ENCODE data around the gene RGS13.

RGS13 gene

DNA sequence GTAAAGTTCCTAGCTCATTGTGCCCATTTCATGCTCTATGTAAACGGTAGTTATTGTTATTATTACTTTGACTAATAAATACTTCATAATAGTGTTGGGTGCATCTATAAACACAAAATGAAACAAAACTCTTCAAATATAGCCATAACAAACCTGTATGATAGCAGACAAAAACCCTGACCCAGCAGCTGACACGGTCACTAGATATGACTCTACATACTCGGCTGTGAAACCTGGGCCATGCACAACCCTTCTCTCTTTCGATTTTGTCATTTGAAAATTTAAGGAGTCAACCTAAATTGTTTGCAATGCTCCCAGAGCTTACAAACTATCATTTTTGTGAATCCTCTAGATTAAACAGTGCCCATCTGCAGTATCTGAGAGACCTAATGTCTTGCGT lies 8.0 kb upstream of the RGS13 start:
- DNase-seq: no peak

DNA sequence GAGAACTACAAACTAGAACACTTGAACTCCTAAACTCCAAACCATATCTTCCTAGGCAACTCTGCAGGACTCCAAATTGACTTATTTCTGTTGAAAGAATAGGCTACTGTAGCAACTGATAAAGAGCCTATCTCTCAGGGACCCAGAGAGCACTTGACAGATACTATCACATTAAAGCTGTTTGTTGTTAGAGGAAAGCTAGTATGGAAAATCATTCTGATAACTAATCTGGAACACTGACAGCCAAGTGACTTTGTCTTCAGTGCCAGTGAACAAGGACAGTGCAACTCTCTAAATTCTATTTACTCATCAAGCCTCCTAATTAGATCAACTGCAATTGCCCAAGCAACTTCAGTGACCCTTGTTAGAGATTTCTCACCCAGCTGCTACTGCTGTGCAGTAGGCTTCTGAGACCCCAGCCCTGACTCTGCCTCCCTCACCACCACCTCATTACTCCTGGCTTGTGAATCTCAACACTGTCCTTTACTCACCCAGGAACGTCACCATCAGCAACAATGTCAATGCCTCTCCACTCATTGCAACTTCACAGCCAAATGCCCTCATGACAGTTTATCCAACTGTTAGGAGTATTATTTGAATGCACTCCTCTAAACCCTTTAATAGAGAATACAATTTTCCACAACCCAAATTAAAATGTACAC lies 7.4 kb upstream of the RGS13 start:
- DNase-seq: no peak

- no peak for DNase-seq
Measured at GRCh38 chr1:192629612-192630011, 6.3 kb upstream of the RGS13 start.

GRCh38 chr1:192630521-192631287 lies 5.2 kb upstream of the RGS13 start:
- DNase-seq: no peak

DNA sequence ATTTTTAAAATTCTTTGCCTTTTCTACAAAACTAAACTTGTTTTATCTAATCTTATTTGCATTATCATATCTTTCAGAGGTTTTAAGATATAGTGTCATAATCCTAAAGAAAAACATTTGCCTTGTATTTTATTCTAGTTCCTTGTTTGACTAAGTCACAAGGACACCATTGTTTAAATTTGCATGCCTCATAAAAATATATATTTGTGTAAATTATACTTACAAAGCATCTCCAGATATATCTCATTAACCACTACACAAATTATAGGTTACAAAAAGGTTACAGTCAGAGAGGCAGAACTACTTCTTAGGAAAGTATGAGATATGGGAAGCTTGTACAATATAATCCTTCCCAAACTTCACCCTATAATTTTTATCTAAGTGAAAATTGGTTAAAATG lies 4.2 kb upstream of the RGS13 start:
- no peak for DNase-seq

GRCh38 chr1:192632188-192632587 lies 3.8 kb upstream of the RGS13 start:
- no peak for DNase-seq

GRCh38 chr1:192632641-192633532 lies 3.1 kb upstream of the RGS13 start:
- DNase-seq: no peak

GRCh38 chr1:192633533-192634253 lies 2.3 kb upstream of the RGS13 start:
- DNase-seq: no peak

DNA sequence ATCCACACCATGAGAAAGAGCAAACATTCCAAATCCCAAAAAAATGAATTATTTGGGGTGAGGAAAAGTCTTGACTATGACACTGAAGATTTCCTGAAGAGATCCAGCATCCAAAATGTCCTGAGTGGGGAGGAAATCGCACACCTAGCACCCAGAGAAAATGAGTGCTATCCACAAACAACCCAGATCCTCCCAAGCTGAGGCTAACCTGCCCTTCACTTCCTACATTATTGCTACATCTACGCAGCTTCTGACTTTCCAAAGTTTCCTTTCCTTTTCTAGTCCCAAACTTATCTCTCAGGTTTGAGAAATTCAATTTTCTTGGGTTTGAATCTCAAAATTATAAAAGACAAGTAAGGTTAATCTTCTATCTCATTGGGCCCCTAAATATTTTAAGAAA lies 906 bp upstream of the RGS13 start:
- no peak for DNase-seq

DNA sequence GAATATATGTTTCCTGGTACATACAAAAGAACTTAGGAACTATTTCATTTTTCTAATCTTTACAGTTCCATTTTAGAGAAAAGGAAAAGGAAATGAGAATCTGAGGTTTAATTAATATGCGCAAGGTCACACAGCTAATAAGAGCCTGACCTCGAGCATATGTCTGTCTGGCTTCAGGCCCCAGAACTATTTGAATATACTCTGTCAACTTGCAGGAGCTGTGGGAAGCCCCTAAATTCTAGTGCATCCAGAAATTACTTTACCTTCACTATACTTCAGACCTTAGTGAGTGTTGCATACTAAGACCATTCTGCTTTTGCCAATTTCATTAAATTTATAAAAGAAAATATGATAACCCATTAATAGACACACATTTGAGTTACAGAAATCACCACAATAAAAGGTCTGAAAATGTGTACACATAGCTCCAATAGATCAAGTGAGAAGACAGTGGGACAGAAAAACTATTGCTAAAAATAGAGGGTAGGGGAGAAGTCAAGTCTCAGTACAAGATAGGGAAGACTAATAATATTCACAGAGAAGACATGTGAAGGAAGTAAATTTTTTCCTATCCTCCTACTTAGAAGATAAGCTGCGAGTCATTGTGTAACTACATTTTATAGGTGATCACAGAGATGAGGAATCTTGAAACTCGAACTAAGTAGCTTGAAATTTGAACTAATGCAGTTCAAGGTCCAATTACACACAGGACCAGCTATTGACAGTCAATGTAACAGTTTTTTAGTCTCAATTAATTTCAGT lies 3.8 kb downstream of the RGS13 start:
- no peak for DNase-seq

DNA sequence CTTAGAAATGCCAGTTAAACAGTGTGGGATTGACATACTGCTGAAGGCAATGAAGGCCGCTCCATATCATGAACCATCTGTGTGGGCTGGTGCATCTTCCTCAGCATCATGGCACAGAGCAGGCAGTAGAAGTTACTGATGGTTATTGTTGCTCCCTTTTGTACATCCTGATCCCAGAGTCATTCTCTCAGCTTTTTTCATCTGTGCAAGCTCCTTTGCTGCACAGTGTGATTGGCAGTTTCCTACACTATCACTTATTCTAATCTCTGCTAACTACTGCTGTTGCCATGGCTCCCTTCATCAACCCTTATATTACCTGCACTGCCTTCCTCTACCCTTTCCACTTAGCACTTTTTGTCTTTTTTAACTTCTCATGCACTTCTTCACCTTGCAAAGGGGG lies 16.2 kb downstream of the RGS13 start:
- DNase-seq: no peak

DNA sequence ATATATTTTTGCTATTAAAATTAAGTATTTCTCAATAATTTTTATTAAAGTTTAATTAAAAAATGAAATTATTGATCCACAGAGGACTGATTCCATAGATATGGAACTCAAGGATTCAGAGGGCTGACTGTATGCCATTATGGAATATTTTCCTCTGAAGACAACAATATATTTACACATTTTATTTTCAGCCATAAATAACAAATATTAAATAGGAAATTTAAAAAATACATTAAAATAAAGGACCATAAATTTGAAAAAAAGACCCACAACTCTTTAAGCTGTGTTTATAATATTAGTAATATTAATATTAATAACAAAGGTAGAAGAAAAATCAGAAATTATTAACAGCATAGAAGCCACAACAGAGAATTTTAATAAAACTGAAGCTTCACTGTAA lies 18.2 kb downstream of the RGS13 start:
- DNase-seq: no peak

DNA sequence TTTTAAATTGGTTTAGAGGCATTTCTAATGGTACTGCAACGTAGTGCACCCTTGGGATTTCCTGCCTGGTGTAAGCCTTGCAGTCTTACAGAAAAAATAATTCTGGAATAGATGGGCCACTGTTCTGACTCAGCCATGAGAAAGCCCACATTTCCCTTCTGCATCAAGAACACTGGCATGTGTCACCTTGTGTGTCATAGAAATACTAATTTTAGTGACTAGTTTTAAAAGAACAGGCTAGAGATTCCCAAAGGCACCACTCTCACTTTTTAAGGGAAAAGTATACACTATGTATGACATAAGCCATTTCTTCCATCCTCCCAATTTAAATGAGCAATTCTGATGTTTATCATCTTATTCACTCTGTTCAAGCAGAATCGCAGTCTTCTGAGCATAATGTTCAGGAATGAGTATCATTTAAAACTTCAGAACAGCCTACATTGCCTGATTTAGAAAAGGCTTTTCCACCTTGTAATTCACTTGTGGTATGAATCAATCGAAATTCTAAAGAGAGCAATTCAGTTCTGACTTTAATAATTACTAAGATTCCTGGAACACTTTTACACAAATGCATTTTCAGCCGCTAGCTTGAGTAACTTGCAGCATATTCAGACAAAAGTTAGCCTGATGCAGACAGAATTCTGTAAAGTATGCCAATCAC lies 18.8 kb downstream of the RGS13 start:
- DNase-seq: no peak

DNA sequence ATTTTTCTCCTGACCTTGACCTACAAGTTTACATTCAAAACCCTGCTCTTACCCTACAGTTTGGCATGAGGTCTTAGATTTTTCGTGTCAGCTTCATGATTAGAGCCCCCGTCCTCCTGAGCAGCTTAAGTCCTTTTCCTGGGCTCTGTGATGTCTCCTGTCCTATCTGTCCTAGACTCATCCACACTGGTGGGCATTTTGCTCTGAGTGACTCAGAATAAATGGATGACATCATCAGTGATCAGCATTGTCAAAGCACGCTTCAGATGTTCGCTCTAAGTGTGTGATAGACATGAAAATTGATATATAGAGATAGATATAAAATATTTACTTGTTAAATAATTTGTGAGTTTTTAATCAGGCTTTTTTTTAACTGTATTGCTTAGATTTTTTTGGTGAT lies 21.8 kb downstream of the RGS13 start:
- DNase-seq: no peak

- DNase-seq: no peak
Measured at GRCh38 chr1:192658255-192658654, 22.3 kb downstream of the RGS13 start.

DNA sequence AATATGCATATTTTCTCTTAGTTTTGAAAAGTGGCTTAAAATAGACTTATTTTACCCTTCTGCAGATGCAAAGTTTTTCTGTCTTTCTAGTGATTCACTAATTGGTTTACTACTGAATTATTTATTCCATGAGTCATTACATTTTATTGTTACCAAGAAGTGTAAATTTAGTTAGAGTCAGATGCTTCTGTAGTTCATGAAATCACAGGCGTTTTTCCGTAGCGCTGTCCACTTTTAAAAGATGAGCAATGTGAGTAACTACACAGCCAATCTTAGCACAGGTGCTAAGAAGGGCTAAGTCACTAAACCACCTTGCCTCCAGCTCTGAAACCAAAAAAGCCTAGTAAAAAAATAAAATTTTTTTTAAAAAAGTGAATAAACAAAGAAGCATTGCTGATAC lies 24.7 kb downstream of the RGS13 start:
- DNase-seq: no peak

GRCh38 chr1:192668409-192668983 lies 32.5 kb downstream of the RGS13 start:
- DNase-seq: no peak

DNA sequence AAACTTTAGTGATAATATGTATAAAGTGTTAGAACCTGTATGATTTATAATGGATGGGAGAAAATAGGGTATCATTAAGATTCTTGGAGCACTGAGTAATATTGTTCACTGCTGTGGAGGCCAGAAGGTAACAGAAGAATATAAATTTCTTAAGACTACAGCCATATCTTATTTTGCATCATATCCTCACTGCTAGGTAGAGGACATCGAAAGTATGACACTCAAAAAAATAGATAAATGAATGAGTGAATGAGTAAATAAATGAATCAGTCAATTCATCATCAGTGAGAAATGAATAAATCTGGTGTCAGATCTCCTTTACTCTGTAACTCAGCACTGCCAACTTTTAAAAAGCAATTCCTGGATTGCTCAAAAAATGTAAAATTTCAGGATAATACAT lies 33.2 kb downstream of the RGS13 start:
- DNase-seq: no peak

DNA sequence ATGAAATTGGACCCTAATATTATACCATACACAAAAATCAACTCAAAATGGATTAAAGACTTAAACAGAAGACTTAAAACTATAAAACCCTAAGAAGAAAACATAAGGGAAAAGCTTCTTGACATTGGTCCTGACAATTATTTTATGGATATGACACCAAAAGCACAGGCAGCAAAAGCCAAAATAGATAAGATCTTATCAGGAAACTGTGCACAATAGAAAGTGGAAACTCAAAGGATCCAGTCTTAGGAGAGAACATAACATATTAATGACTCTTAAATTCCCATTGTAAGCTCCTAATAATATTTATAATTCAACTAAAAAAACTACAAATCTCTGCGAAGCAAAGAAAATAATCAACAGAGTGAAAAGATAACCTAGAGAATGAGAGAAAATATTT lies 39.8 kb downstream of the RGS13 start:
- no peak for DNase-seq

DNA sequence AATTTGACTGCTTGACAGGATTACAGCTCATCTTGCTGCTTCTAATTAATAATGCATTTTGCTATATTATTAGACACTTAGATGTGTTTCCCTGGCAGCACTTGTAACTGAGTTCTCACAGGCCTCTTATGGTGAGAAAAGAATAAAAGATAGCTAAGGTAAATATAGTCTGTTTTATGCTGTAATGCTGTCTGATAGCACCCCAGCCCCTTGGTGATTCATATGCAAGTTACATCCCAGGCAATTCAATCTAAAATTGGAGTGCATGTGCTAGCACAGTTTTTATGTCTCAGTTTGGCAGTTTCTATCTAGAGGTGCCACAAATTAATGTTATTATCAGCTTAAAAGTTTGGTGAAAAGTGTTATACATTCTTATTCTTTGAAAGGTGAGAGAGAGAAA lies 42.2 kb downstream of the RGS13 start:
- DNase-seq: no peak

- no peak for DNase-seq
Measured at GRCh38 chr1:192682335-192682734, 46.4 kb downstream of the RGS13 start.

All from CD4-positive, alpha-beta T cell treated with Interferon gamma for 1 hour (primary cell).